Mammary epithelial cell (primary cell): ENCODE data around the gene KIF1A.

Experiments
- CTCF ChIP-seq, 2 donors: IDR thresholded peaks in 1 of 2; conservative IDR thresholded peaks in 1 of 2; 2 replicates each; pipeline ENCODE4 v1.5.1; 2011 to 2012; ENCODE audit warnings: inconsistent platforms in 2 of 2, low read length in 2 of 2, mild to moderate bottlenecking in 2 of 2, control low read depth in 1 of 2, low read depth in 1 of 2; ENCODE audit not compliant: insufficient read depth in 1 of 2; ENCODE audit errors: extremely low read depth in 1 of 2
- EZH2 ChIP-seq: IDR thresholded peaks from 2 replicates; pipeline ENCODE4 v1.6.1; 2012; ENCODE audit warnings: low read length, inconsistent platforms, borderline replicate concordance

- TF ChIP-seq CTCF (conservative IDR thresholded peaks at IDR 0.05 in 1 of 2, IDR thresholded peaks at IDR 0.05 in 1 of 2; ENCODE audit: extremely low read depth in 1 of 2, insufficient read depth in 1 of 2, low read depth in 1 of 2, low read length in 2 of 2): no peak
- TF ChIP-seq EZH2: no peak
Measured at GRCh38 chr2:240737958-240738357, 82.1 kb downstream of the KIF1A start.
